ENCODE results near the gene PTPRK.

- TF ChIP-seq EZH2 (IDR thresholded peaks at IDR 0.05; ENCODE audit: borderline replicate concordance, insufficient read depth, low read depth, low read length, poor library complexity, severe bottlenecking) (no peak), CTCF (IDR thresholded peaks at IDR 0.05) (no peak)
Measured at GRCh38 chr6:128526152-128526914, 5.9 kb upstream of the PTPRK start.
